ENCODE data around the gene SCARB1. TPM values are rescaled to one million over a fixed set of nuclear protein-coding genes. Genes with fewer than 3 reads are reported as not detected.

Gene SCARB1
- polyA plus RNA-seq, 3 donors, result 24.2 to 24.8 (median 24.7) TPM

GRCh38 chr12:124865728-124866127, 2.1 kb upstream of the SCARB1 start:
- DNase-seq, result no peak

- DNase-seq, result no peak
Observed at GRCh38 chr12:124864326-124864752, 675 bp upstream of the SCARB1 start.

GRCh38 chr12:124862768-124863415, 772 bp downstream of the SCARB1 start:
- no peak for DNase-seq

- DNase-seq, result no peak
Observed at GRCh38 chr12:124861898-124862676, 1.6 kb downstream of the SCARB1 start.

GRCh38 chr12:124861492-124861891, 2.2 kb downstream of the SCARB1 start:
- DNase-seq, result no peak

GRCh38 chr12:124857921-124858461, 5.7 kb downstream of the SCARB1 start:
- DNase-seq, result no peak

GRCh38 chr12:124856842-124857178, 6.9 kb downstream of the SCARB1 start:
- DNase-seq, result no peak

GRCh38 chr12:124856132-124856841, 7.4 kb downstream of the SCARB1 start:
- DNase-seq, result no peak

GRCh38 chr12:124855275-124855957, 8.2 kb downstream of the SCARB1 start:
- DNase-seq, result no peak

GRCh38 chr12:124854637-124855184, 9.0 kb downstream of the SCARB1 start:
- no peak for DNase-seq

- no peak for DNase-seq
Observed at GRCh38 chr12:124853781-124854636, 9.7 kb downstream of the SCARB1 start.

GRCh38 chr12:124852911-124853427, 10.7 kb downstream of the SCARB1 start:
- DNase-seq, result no peak

GRCh38 chr12:124852329-124852831, 11.3 kb downstream of the SCARB1 start:
- DNase-seq, result no peak

- no peak for DNase-seq
Observed at GRCh38 chr12:124851342-124851741, 12.3 kb downstream of the SCARB1 start.

GRCh38 chr12:124849382-124849781, 14.3 kb downstream of the SCARB1 start:
- no peak for DNase-seq

GRCh38 chr12:124848621-124849380, 14.9 kb downstream of the SCARB1 start:
- no peak for DNase-seq

- DNase-seq, result no peak
Observed at GRCh38 chr12:124847113-124848074, 16.3 kb downstream of the SCARB1 start.

All from renal pelvis (tissue), 4 donors.